HepG2 (cell line): ENCODE results near the gene NDUFAF3. TPM values are rescaled to one million over a fixed set of nuclear protein-coding genes. Genes with fewer than 3 reads are reported as not detected.

Experiments
- ATF7 ChIP-seq, 2 experiments: fragments of 450-650 bp in 1 of 2; sonication (generic) in 1 of 2; formaldehyde crosslinking in 1 of 2; IDR thresholded peaks; 2 replicates each; pipeline versions ENCODE4 v1.4.0 to v1.6.1; 2016 to 2020; ENCODE audit warnings: antibody characterized with exemption in 1 of 2, mild to moderate bottlenecking in 1 of 2, missing genetic modification reagents in 1 of 2
- BCL3 ChIP-seq: sonication (generic); formaldehyde crosslinking; IDR thresholded peaks from 2 replicates; pipeline ENCODE4 v1.5.1; 2020; ENCODE audit warnings: mild to moderate bottlenecking, missing genetic modification reagents, moderate library complexity
- CREB3 ChIP-seq: sonication (generic); formaldehyde crosslinking; IDR thresholded peaks from 2 replicates; pipeline ENCODE4 v1.5.0; 2020; ENCODE audit warnings: missing genetic modification reagents
- DMAP1 ChIP-seq: IDR thresholded peaks from 2 replicates; pipeline ENCODE4 v1.6.1; 2016
- FOXA3 ChIP-seq: IDR thresholded peaks from 2 replicates; pipeline ENCODE4 v1.6.1; 2016; ENCODE audit warnings: missing genetic modification reagents, missing compliant biosample characterization
- FOXP4 ChIP-seq: sonication (generic); formaldehyde crosslinking; IDR thresholded peaks from 2 replicates; pipeline ENCODE4 v1.4.0; 2020; ENCODE audit warnings: missing genetic modification reagents
- ISX ChIP-seq: sonication (generic); formaldehyde crosslinking; conservative IDR thresholded peaks from 2 replicates; pipeline ENCODE4 v1.5.0; 2020; ENCODE audit warnings: missing genetic modification reagents
- NR0B2 ChIP-seq: sonication (generic); formaldehyde crosslinking; IDR thresholded peaks from 2 replicates; pipeline ENCODE4 v1.4.0; 2020; ENCODE audit warnings: mild to moderate bottlenecking, missing genetic modification reagents
- NR1H2 ChIP-seq: sonication (generic); formaldehyde crosslinking; IDR thresholded peaks from 2 replicates; pipeline ENCODE4 v1.8.1; 2022; ENCODE audit warnings: low read depth, missing genetic modification reagents, borderline replicate concordance
- RFXANK ChIP-seq: IDR thresholded peaks from 2 replicates; pipeline ENCODE4 v1.6.1; 2016
- SMAD3 ChIP-seq: sonication (generic); formaldehyde crosslinking; IDR thresholded peaks from 2 replicates; pipeline ENCODE4 v1.4.0; 2020; ENCODE audit warnings: missing genetic modification reagents
- SNAPC2 ChIP-seq: sonication (generic); formaldehyde crosslinking; IDR thresholded peaks from 2 replicates; pipeline ENCODE4 v1.8.1; 2022; ENCODE audit warnings: mild to moderate bottlenecking, missing genetic modification reagents
- TAF1 ChIP-seq: sonication (generic); formaldehyde crosslinking; IDR thresholded peaks from 2 replicates; pipeline ENCODE4 v1.4.0; 2020; ENCODE audit warnings: missing genetic modification reagents
- ZBTB4 ChIP-seq: sonication (generic); formaldehyde crosslinking; IDR thresholded peaks from 2 replicates; pipeline ENCODE4 v1.4.0; 2020; ENCODE audit warnings: missing genetic modification reagents, mild to moderate bottlenecking, borderline replicate concordance
- ZFAT ChIP-seq: sonication (generic); formaldehyde crosslinking; conservative IDR thresholded peaks from 2 replicates; pipeline ENCODE4 v1.8.1; 2023; ENCODE audit warnings: missing genetic modification reagents, inconsistent platforms
- ZKSCAN5 ChIP-seq: sonication (generic); formaldehyde crosslinking; IDR thresholded peaks from 2 replicates; pipeline ENCODE4 v1.5.1; 2020; ENCODE audit warnings: mild to moderate bottlenecking, missing genetic modification reagents
- ZNF251 ChIP-seq: sonication (generic); formaldehyde crosslinking; IDR thresholded peaks from 2 replicates; pipeline ENCODE4 v1.9.0; 2021; ENCODE audit warnings: mild to moderate bottlenecking, missing genetic modification reagents
- ZNF431 ChIP-seq: sonication (generic); formaldehyde crosslinking; IDR thresholded peaks from 2 replicates; pipeline ENCODE4 v1.9.0; 2022; ENCODE audit warnings: missing genetic modification reagents, low read depth, mild to moderate bottlenecking, borderline replicate concordance
- ZNF468 ChIP-seq: sonication (generic); formaldehyde crosslinking; IDR thresholded peaks from 2 replicates; pipeline ENCODE4 v1.8.0; 2022; ENCODE audit warnings: mild to moderate bottlenecking, moderate library complexity, missing genetic modification reagents
- ZNF75D ChIP-seq: sonication (generic); formaldehyde crosslinking; IDR thresholded peaks from 2 replicates; pipeline ENCODE4 v1.8.1; 2023; ENCODE audit warnings: missing genetic modification reagents, mild to moderate bottlenecking, borderline replicate concordance
- ZSCAN20 ChIP-seq: sonication (generic); formaldehyde crosslinking; IDR thresholded peaks from 2 replicates; pipeline ENCODE4 v1.4.0; 2020; ENCODE audit warnings: missing genetic modification reagents, mild to moderate bottlenecking, borderline replicate concordance
- polyA plus RNA-seq, 8 experiments: library from polyadenylated mRNA; depleted of rRNA in 3 of 8; stranded (reverse) in 7 of 8; unstranded in 1 of 8; fragments of >200 nt; fragmentation: Illumina TruSeq in 4 of 8; extraction: Trizol in 4 of 8; gene quantifications; 2 replicates each; pipeline versions ENCODE4 v1.2.1 to v1.2.3, GENCODE V29; 2011 to 2016; ENCODE audit warnings: low read depth in 4 of 8, missing spikeins in 1 of 8, mixed read lengths in 1 of 8; ENCODE audit not compliant: insufficient read depth in 1 of 8
- total RNA-seq, 5 experiments: library from RNA; depleted of rRNA; stranded (reverse); fragments of >200 nt; fragmentation: Illumina TruSeq; extraction: Trizol; gene quantifications; 2 replicates each; pipeline ENCODE4 v1.2.3, GENCODE V29; 2016; ENCODE audit warnings: low read depth in 1 of 5

The NDUFAF3 gene
- total and polyA plus RNA-seq, 2 of the 13 experiments (the other 11 are each of a cell fraction or from before 2014, with no cell fraction given), result 39.0 to 50.0 TPM

GRCh38 chr3:49021813-49022687, at the start of gene NDUFAF3 (continued):
- peak; percentile 74; the same call in 1 of the 2 replicates for TF ChIP-seq CREB3 (CRISPR knock-in tag)
- TF ChIP-seq ZNF431, result peak; percentile 53; the same call in 1 of the 2 replicates
- TF ChIP-seq FOXA3 (CRISPR knock-in tag), result peak; percentile 11; the same call in 1 of the 2 replicates
- TF ChIP-seq SMAD3 (CRISPR knock-in tag), result no peak
- no peak for TF ChIP-seq ATF7 (IDR thresholded peaks at IDR 0.05)
- peak; percentile 26; the same call in 1 of the 2 replicates for TF ChIP-seq ATF7 (CRISPR knock-in tag; IDR thresholded peaks at IDR 0.05)
- peak; percentile 60; the same call in 1 of the 2 replicates for TF ChIP-seq SNAPC2 (CRISPR knock-in tag)
- no peak for TF ChIP-seq ZKSCAN5
- TF ChIP-seq ISX (CRISPR knock-in tag), result peak; percentile 91; the same call in 1 of the 2 replicates
- no peak for TF ChIP-seq RFXANK (CRISPR knock-in tag)
- no peak for TF ChIP-seq ZBTB4 (CRISPR knock-in tag)
- no peak for TF ChIP-seq ZNF75D (CRISPR knock-in tag)
- TF ChIP-seq TAF1 (CRISPR knock-in tag), result peak; percentile 81
- no peak for TF ChIP-seq NR1H2 (CRISPR knock-in tag)
- TF ChIP-seq ZNF251 (CRISPR knock-in tag), result no peak
- TF ChIP-seq ZFAT, result no peak
- TF ChIP-seq ZNF468 (CRISPR knock-in tag), result no peak
- TF ChIP-seq BCL3 (CRISPR knock-in tag), result no peak; the same call in none of the 2 replicates
- TF ChIP-seq FOXP4 (CRISPR knock-in tag), result peak; percentile 43
- TF ChIP-seq ZSCAN20 (CRISPR knock-in tag), result no peak; the same call in 1 of the 2 replicates
- TF ChIP-seq DMAP1 (CRISPR knock-in tag), result peak; percentile 41; the same call in 1 of the 2 replicates
- TF ChIP-seq NR0B2 (CRISPR knock-in tag), result peak; percentile 76; the same call in 1 of the 2 replicates
